Activated CD8-positive, alpha-beta memory T cell treated with anti-CD3 and anti-CD28 coated beads, Interleukin-2, amount 50 U/mL, for 1 hour (primary cell): Measurements from ENCODE around the gene SIM2.

Experiments
- DNase-seq: peaks from one replicate; pipeline ENCODE4 v3.0.0-alpha.2; 2020; ENCODE audit errors: extremely low read depth

SIM2 gene

DNA sequence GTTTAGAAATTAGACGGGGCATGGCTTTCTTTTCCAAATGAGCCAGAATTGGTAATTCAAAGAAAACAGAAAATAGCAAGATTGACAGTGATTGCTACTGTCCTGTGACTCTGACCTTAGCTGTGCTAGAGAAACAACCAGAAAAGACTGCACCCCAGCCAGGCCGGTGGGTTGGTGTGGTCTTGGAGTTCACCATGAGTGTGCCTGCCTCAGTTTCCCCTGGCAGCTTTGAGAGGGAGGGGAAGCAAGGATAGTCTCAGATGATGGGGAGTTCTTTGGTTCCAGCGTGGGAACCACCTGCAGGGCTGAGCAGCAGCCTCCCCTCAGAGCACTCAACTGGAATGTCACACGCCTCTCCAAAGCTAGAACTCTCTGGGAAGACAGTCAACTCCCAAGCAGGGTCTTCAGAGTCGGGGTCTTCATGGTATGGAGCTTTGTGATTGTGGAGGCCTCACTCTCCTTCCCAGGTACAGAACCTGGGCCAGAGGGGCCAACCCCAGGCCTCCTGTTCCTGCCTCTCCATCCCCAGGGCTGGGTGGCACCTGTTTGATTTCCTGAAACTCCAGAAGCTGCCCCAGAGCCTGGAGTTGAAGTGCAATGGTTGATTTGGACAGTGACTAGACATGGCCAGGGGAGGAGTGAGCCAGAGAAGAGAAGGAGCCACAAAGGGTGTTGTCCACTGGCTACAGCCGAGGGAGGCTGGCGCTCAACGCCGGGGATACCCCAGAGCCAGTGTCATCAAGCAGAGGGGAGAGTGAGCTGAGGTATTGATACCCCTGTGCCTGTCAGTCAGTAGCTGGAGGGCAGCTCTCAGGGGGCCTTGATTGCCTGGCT is 35.7 kb downstream of the SIM2 start:
- no peak for DNase-seq

DNA sequence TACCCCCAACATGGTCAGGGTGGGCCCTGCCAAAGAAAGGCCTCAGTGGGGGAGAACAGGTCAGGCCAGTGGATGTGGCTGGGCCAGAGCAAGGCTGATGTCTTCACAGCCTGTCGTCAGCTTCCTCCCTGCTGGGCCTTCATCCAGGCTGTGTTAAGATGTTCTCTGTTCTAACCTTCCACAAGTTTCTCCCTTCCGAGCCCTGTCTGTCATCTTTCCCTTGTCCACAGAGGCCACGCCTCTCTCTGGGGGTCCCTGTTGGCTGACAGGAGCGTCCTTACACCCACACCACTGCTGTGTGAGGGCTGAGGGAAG is 36.2 kb downstream of the SIM2 start:
- no peak for DNase-seq

GRCh38 chr21:36735724-36736320 is 36.9 kb downstream of the SIM2 start:
- no peak for DNase-seq

- DNase-seq, result no peak
Measured at GRCh38 chr21:36738489-36739126, 39.7 kb downstream of the SIM2 start.

DNA sequence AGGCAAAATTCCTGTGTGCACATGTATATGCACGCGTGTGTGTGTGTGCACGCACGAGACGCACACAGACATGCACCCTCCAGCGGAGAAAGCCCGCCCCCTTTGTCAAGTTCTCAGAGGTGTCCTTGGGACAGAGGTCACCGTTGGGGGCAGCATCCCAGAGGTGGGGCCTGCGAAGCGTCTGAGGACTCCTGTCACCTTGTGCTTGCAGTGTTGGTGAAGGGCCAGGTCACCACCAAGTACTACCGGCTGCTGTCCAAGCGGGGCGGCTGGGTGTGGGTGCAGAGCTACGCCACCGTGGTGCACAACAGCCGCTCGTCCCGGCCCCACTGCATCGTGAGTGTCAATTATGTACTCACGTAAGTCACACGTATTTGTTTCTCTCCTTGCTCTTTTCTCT is 42.6 kb downstream of the SIM2 start:
- DNase-seq, result no peak

- DNase-seq, result no peak
Measured at GRCh38 chr21:36743008-36743407, 44.1 kb downstream of the SIM2 start.

DNA sequence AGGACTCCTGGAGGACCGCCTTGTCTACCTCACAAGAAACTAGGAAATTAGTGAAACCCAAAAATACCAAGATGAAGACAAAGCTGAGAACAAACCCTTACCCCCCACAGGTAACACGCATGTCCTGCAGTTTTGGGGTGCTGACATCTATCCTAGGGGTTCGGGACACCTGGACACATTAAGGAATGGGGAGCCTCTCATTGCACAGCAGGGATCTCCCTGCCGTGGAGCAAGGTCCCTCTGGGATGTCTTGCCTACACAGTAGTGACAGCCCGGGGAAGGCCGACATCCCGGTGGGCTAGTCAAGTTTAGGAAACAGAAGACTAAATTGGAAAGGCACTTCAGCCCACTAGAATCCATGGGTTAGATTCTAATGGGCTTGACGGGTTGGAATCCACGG is 44.5 kb downstream of the SIM2 start:
- no peak for DNase-seq

DNA sequence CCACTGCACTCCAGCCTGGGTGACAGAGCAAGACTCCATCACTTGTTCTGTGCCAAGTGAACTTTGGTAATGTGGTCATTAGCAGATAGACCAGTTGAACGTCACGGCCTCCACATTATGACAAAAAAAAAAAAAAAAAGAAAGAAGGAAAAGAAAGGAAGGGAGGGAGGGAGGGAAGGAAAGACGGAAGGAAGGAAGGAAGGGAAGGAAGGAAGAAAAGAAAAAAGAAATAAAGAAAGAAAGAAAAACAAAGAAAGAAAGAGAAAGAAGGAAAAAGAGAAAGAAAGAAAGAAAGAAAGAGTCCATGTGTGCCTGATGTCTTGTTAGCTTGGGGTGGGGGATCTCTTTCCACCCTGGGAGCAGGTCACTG is 45.3 kb downstream of the SIM2 start:
- no peak for DNase-seq

- no peak for DNase-seq
Measured at GRCh38 chr21:36744560-36745231, 45.8 kb downstream of the SIM2 start.

- DNase-seq, result no peak
Measured at GRCh38 chr21:36745459-36745858, 46.5 kb downstream of the SIM2 start.

- no peak for DNase-seq
Measured at GRCh38 chr21:36747041-36747814, 48.3 kb downstream of the SIM2 start.

- DNase-seq, result no peak
Measured at GRCh38 chr21:36747815-36748383, 49.0 kb downstream of the SIM2 start.

DNA sequence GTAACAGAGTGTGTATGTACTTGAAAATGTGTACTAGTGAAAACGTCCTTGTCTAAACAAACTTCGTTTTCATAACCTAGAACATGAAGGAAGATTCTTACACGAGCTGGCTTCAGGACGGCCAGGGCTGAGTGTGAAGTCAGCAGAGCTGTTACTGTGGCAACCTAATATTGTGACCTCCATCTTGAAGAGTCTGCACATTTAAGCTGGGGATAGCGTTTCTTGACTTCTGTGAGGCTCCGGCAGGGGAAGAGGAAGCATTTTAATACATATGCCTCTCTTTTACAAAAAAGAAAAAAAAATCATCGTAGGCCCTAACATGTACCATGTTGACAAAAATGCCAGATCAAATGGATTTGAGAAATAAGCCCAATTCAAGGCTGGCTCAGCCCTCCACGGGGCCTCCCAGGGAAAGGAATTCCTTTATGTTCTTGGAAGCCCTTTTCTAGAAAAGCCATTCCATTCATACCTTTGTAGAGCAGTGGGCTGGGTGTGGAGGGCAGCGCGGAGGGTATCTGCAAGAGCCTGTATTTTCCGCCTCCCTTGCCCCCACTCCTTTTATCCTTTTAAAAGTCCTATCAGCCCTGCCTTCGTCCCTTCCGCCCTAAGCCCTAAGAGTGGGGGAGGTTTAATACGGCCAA is 51.1 kb downstream of the SIM2 start:
- DNase-seq, result no peak

- no peak for DNase-seq
Measured at GRCh38 chr21:36750576-36750959, 51.7 kb downstream of the SIM2 start.

DNA sequence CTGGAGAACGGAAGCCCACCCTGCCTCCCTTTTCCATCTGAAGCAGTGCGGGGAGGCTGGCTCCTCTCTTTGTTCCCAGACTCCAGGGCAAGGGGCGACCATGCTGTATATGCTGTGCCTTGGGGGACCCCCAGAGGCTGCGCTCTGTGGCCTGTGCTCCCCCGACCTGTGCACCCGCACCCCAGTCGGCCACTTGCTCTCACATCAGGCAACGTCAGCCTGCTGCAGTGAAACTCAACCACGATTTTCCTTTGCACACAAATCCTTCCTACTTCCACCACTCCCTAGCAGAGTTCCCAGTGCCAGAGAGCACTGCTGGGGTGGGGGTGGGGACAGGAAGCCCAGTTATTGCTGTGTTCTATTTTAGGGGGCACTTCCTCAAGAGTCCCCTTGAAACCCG is 52.5 kb downstream of the SIM2 start:
- DNase-seq, result no peak

DNA sequence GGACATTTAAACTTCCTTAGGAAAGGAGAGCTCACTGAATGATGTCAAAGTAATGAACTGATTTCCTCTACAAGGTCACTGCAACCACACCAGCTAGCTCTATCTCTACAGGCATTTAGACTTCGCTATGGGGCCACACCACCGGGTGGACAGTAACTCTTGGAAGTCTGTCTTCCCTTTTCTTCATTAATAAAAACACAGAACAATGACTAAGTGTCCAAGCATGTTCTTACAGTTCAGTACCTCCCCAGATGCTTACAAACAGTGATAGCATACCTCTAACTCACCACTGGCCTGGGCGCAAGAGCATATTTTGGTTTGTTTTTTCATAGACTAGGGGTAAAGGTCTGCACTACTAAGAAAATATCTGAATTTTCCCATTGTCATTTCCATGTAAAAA is 54.6 kb downstream of the SIM2 start:
- DNase-seq, result no peak

DNA sequence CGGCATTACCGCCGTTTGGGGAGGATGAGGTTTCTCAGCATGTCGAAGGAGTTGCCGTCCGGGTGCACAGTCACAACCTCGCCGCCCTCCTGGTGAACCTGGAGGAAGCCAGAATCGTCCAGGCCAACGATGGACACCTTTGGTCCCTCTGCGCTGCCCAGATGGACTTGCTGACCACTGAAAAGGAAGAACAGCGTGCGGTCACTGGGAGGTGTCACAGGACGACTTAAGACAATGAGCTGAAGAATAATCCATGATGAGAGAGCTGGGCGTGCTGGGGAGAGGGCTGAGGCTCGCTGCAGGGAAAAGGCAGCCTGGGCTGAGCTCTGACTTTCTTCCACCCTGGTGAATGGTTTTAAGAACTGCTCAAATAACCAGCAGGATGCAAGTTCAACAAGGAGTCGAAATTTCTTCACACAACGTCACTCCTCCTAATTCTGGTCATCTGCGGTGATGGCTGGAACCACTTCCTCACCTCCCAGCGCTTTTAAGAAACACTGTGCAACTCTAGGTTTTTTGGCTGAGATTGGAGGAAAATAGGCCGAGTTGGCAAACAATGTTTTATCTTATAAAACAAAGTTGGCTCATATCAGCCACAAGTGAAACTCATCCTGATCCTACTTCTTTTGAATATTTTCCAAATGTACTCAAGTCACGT is 55.5 kb downstream of the SIM2 start:
- DNase-seq, result no peak

GRCh38 chr21:36756527-36756926 is 57.6 kb downstream of the SIM2 start:
- no peak for DNase-seq

- DNase-seq, result no peak
Measured at GRCh38 chr21:36757196-36757595, 58.3 kb downstream of the SIM2 start.

GRCh38 chr21:36759348-36760083 is 60.6 kb downstream of the SIM2 start:
- no peak for DNase-seq
